ENCODE data around the gene ATP8B4. TPM values are rescaled to one million over a fixed set of nuclear protein-coding genes. Genes with fewer than 3 reads are reported as not detected.
"Not testable (repeated sequence)": the region's sequence is repeated elsewhere in the genome, so short reads cannot be mapped to it uniquely, and the experiment has no call there.

The ATP8B4 gene
- total RNA-seq, 4 donors from 2014 or later = 2.0 to 9.8 (median 9.2) TPM

- ATAC-seq = no peak
- no peaks in the 10 kb centered on the region for H3K36me3 ChIP-seq
- no peak overlapping the region for H3K27ac ChIP-seq
- no peak overlapping the region for H3K4me3 ChIP-seq
- no peaks in the 10 kb centered on the region for H3K9me3 ChIP-seq
- no peaks in the 10 kb centered on the region for H3K27me3 ChIP-seq
- TF ChIP-seq POLR2A (IDR thresholded peaks at IDR 0.05) = no peak
- no peak for TF ChIP-seq CTCF (IDR thresholded peaks at IDR 0.05)
- no peak for TF ChIP-seq POLR2AphosphoS5 (IDR thresholded peaks at IDR 0.05)
- TF ChIP-seq EP300 (IDR thresholded peaks at IDR 0.05) = no peak
- no peaks in the 10 kb centered on the region for H3K4me1 ChIP-seq
These were observed 20.5 kb downstream of the ATP8B4 start for GRCh38 chr15:50098545-50098944.

- Histone ChIP-seq H3K27me3 (no peaks in the 10 kb centered on the region), H3K36me3 (no peaks in the 10 kb centered on the region), H3K4me3 (no peak overlapping the region), H3K9me3 (no peaks in the 10 kb centered on the region), H3K27ac (no peak overlapping the region), H3K4me1 (no peaks in the 10 kb centered on the region)
- TF ChIP-seq CTCF (IDR thresholded peaks at IDR 0.05) (no peak), POLR2AphosphoS5 (IDR thresholded peaks at IDR 0.05) (no peak), POLR2A (IDR thresholded peaks at IDR 0.05) (no peak), EP300 (IDR thresholded peaks at IDR 0.05) (no peak)
- no peak for ATAC-seq
- WGBS, 2 donors (ENCODE audit: low coverage in 1 of 2) = 52 to 56% methylated on average over 6 to 8 of the region's 8 CpGs
These were observed 22.9 kb downstream of the ATP8B4 start for GRCh38 chr15:50095938-50096821.

GRCh38 chr15:50089386-50089785, 29.6 kb downstream of the ATP8B4 start:
- WGBS, 2 donors (ENCODE audit: low coverage in 1 of 2) = 65 to 81% methylated on average over 3 of the region's 3 CpGs
- H3K36me3 ChIP-seq, H3K27me3 ChIP-seq, H3K4me1 ChIP-seq, H3K27ac ChIP-seq, H3K9me3 ChIP-seq, ATAC-seq, H3K4me3 ChIP-seq: not testable (repeated sequence)

GRCh38 chr15:50084932-50085331, 34.1 kb downstream of the ATP8B4 start:
- no peak for ATAC-seq
- 100% methylated on average over 2 of the region's 2 CpGs for WGBS, 2 donors (ENCODE audit: low coverage in 1 of 2)
- TF ChIP-seq EP300 (IDR thresholded peaks at IDR 0.05) (no peak), POLR2AphosphoS5 (IDR thresholded peaks at IDR 0.05) (no peak), POLR2A (IDR thresholded peaks at IDR 0.05) (no peak), CTCF (IDR thresholded peaks at IDR 0.05) (no peak)
- H3K27me3 ChIP-seq = no peaks in the 10 kb centered on the region
- H3K27ac ChIP-seq = no peak overlapping the region
- H3K36me3 ChIP-seq = no peaks in the 10 kb centered on the region
- H3K4me1 ChIP-seq = no peaks in the 10 kb centered on the region
- no peaks in the 10 kb centered on the region for H3K9me3 ChIP-seq
- H3K4me3 ChIP-seq = no peak overlapping the region

GRCh38 chr15:50083424-50084025, 35.5 kb downstream of the ATP8B4 start:
- Histone ChIP-seq H3K4me3 (no peak overlapping the region), H3K27me3 (no peaks in the 10 kb centered on the region), H3K27ac (no peak overlapping the region), H3K9me3 (no peaks in the 10 kb centered on the region), H3K4me1 (no peaks in the 10 kb centered on the region), H3K36me3 (no peaks in the 10 kb centered on the region)
- no peak for ATAC-seq
- TF ChIP-seq POLR2A (IDR thresholded peaks at IDR 0.05) (no peak), EP300 (IDR thresholded peaks at IDR 0.05) (no peak), POLR2AphosphoS5 (IDR thresholded peaks at IDR 0.05) (no peak), CTCF (IDR thresholded peaks at IDR 0.05) (no peak)
- 70 to 79% methylated on average over 4 of the region's 4 CpGs for WGBS, 2 donors (ENCODE audit: low coverage in 1 of 2)
